ENCODE results near the gene UGT2A3. TPM values are rescaled to one million over a fixed set of nuclear protein-coding genes. Genes with fewer than 3 reads are reported as not detected.
A peak's percentile ranks its signal among the peaks of the same experiment; 100 is the strongest.
"Not testable (repeated sequence)": the region's sequence is repeated elsewhere in the genome, so short reads cannot be mapped to it uniquely, and the experiment has no call there.

The UGT2A3 gene
- total and polyA plus RNA-seq, 8 donors, result 6.5 to 38.5 (median 26.7) TPM

GRCh38 chr4:68984947-68985346 is 33.3 kb upstream of the UGT2A3 start:
- H3K4me1 ChIP-seq, result no peaks in the 10 kb centered on the region
- no peaks in the 10 kb centered on the region for H3K9me3 ChIP-seq
- no peaks in the 10 kb centered on the region for H3K36me3 ChIP-seq
- DNase-seq (no peak), FAIRE-seq (no peak), ATAC-seq (peak in 3 of 4 donors; percentile 61 to 74 (median 66))
- 66 to 78% methylated on average over 2 of the region's 2 CpGs for WGBS, 2 donors
- H3K27me3 ChIP-seq, result no peaks in the 10 kb centered on the region
- intact Hi-C loops (cut with DNase I), result no loop called here
- no peak overlapping the region for H3K4me3 ChIP-seq
- H3K27ac ChIP-seq, result no peak overlapping the region
- TF ChIP-seq CTCF (IDR thresholded peaks at IDR 0.05), result no peak

GRCh38 chr4:68963374-68963773 is 11.8 kb upstream of the UGT2A3 start:
- FAIRE-seq (no peak), ATAC-seq (peak; percentile 56 to 84 (median 77)), DNase-seq (peak in 1 of 6 donors; percentile 16)
- peaks cover 11 to 26% (median 12%) of the 10 kb centered on the region in 3 donors for H3K4me1 ChIP-seq
- intact Hi-C loops (cut with DNase I), result no loop called here
- no peak for TF ChIP-seq CTCF (IDR thresholded peaks at IDR 0.05)
- H3K27ac ChIP-seq, result peak overlapping the region in 3 of 4 donors; percentile 25 to 48 (median 47)
- no peaks in the 10 kb centered on the region for H3K9me3 ChIP-seq
- 5 to 13% methylated on average over 2 of the region's 2 CpGs for WGBS, 2 donors
- H3K36me3 ChIP-seq, result no peaks in the 10 kb centered on the region
- H3K4me3 ChIP-seq, result no peak overlapping the region
- no peaks in the 10 kb centered on the region for H3K27me3 ChIP-seq

- Histone ChIP-seq H3K9me3 (no peaks in the 10 kb centered on the region), H3K4me3 (no peak overlapping the region), H3K4me1 (peaks cover 12 to 26% (median 14%) of the 10 kb centered on the region in 3 donors), H3K27ac (peak overlapping the region in 3 of 4 donors; percentile 25 to 48 (median 47)), H3K36me3 (no peaks in the 10 kb centered on the region), H3K27me3 (no peaks in the 10 kb centered on the region)
- WGBS, 2 donors, result 4 to 12% methylated on average over 1 of the region's 1 CpG
- no peak for TF ChIP-seq CTCF (IDR thresholded peaks at IDR 0.05)
- no peak for DNase-seq
- ATAC-seq, result peak; percentile 44 to 79 (median 58)
- intact Hi-C loops (cut with DNase I), result no loop called here
- FAIRE-seq, result no peak
Measured at GRCh38 chr4:68962868-68963267, 11.3 kb upstream of the UGT2A3 start.

- Histone ChIP-seq H3K27ac (no peak overlapping the region), H3K4me3 (no peak overlapping the region)
Measured at GRCh38 chr4:68960294-68961163, 8.9 kb upstream of the UGT2A3 start.

GRCh38 chr4:68959085-68959484 is 7.5 kb upstream of the UGT2A3 start:
- H3K27me3 ChIP-seq; H3K36me3 ChIP-seq; intact Hi-C loops (cut with DNase I); FAIRE-seq; DNase-seq; H3K27ac ChIP-seq; H3K4me3 ChIP-seq; H3K9me3 ChIP-seq; ATAC-seq: not testable (repeated sequence)
- peaks cover 12 to 33% (median 24%) of the 10 kb centered on the region in 3 donors for H3K4me1 ChIP-seq
- 94 to 100% methylated on average over 2 of the region's 2 CpGs for WGBS, 2 donors

More at GRCh38 chr4:68960294-68961163, 8.9 kb upstream of the UGT2A3 start:
- H3K9me3 ChIP-seq, result no peaks in the 10 kb centered on the region
- H3K4me1 ChIP-seq, result peaks cover 12 to 26% (median 16%) of the 10 kb centered on the region in 3 donors
- no peak for ATAC-seq
- intact Hi-C loops (cut with DNase I), result no loop called here
- 64 to 65% methylated on average over 2 of the region's 2 CpGs for WGBS, 2 donors
- H3K27me3 ChIP-seq, result no peaks in the 10 kb centered on the region
- H3K36me3 ChIP-seq, result no peaks in the 10 kb centered on the region
- no peak for DNase-seq
- FAIRE-seq, result no peak
- TF ChIP-seq CTCF (IDR thresholded peaks at IDR 0.05), result no peak
